Measurements from ENCODE around the gene REG1A.

The REG1A gene

GRCh38 chr2:79128406-79128805 is 8.1 kb downstream of the REG1A start:
- no peak for DNase-seq (ENCODE audit: low read depth)

- DNase-seq (ENCODE audit: low read depth): no peak
These were observed 9.0 kb downstream of the REG1A start for GRCh38 chr2:79129260-79129659.

- DNase-seq (ENCODE audit: low read depth): no peak
These were observed 9.5 kb downstream of the REG1A start for GRCh38 chr2:79129804-79130203.

- DNase-seq (ENCODE audit: low read depth): no peak
These were observed 11.4 kb downstream of the REG1A start for GRCh38 chr2:79131687-79132086.

GRCh38 chr2:79138385-79138784 is 18.1 kb downstream of the REG1A start:
- no peak for DNase-seq (ENCODE audit: low read depth)

GRCh38 chr2:79139423-79139822 is 19.1 kb downstream of the REG1A start:
- no peak for DNase-seq (ENCODE audit: low read depth)

- no peak for DNase-seq (ENCODE audit: low read depth)
These were observed 35.7 kb downstream of the REG1A start for GRCh38 chr2:79155826-79156476.

GRCh38 chr2:79159030-79159429 is 38.7 kb downstream of the REG1A start:
- no peak for DNase-seq (ENCODE audit: low read depth)

GRCh38 chr2:79159653-79160052 is 39.4 kb downstream of the REG1A start, which contains the start of gene REG3A:
Gene REG3A (minus strand): TSS chr2:79159753. CDS start chr2:79159405, 348 bp downstream.
- no peak for DNase-seq (ENCODE audit: low read depth)

- no peak for DNase-seq (ENCODE audit: low read depth)
These were observed 41.8 kb downstream of the REG1A start for GRCh38 chr2:79162132-79162531.

GRCh38 chr2:79162801-79163200 is 42.5 kb downstream of the REG1A start:
- DNase-seq (ENCODE audit: low read depth): no peak

GRCh38 chr2:79171348-79171958 is 51.2 kb downstream of the REG1A start:
- no peak for DNase-seq (ENCODE audit: low read depth)

Measured in stimulated activated CD8-positive, alpha-beta memory T cell treated with anti-CD3 and anti-CD28 coated beads, Interleukin-7, amount 100 ng/mL, for 24 hours (primary cell).